ENCODE measurements around the gene SPA17. TPM values are rescaled to one million over a fixed set of nuclear protein-coding genes. Genes with fewer than 3 reads are reported as not detected.

Gene SPA17
- polyA plus RNA-seq, 3 donors: 23.4 to 27.7 (median 25.3) TPM

Other genes with a start within 250 kb of the SPA17 start
- gene OR8B4, start 249.0 kb upstream of the SPA17 start, polyA plus RNA-seq (ENCODE audit: insufficient read length in 3 of 3): not detected
- gene OR8B8, start 228.2 kb upstream of the SPA17 start, polyA plus RNA-seq (ENCODE audit: insufficient read length in 3 of 3): under 1 TPM in 1 of 3 donors, not detected in 2; 0.03 TPM
- gene OR8B12, start 130.2 kb upstream of the SPA17 start, polyA plus RNA-seq (ENCODE audit: insufficient read length in 3 of 3): not detected
- gene OR8A1, start 103.9 kb upstream of the SPA17 start, polyA plus RNA-seq (ENCODE audit: insufficient read length in 3 of 3): under 1 TPM in 2 of 3 donors, not detected in 1; 0.03 TPM
- gene PANX3, start 62.5 kb upstream of the SPA17 start, polyA plus RNA-seq (ENCODE audit: insufficient read length in 3 of 3): not detected
- gene TBRG1, start 51.0 kb upstream of the SPA17 start, polyA plus RNA-seq (ENCODE audit: insufficient read length in 3 of 3): 10 to 100 TPM; 27.0 to 27.2 (median 27.1) TPM
- gene SIAE, start 165 bp upstream of the SPA17 start, polyA plus RNA-seq (ENCODE audit: insufficient read length in 3 of 3): 10 to 100 TPM; 33.1 to 34.5 (median 33.7) TPM
- gene NRGN, start 66.0 kb downstream of the SPA17 start, polyA plus RNA-seq (ENCODE audit: insufficient read length in 3 of 3): 10 to 100 TPM; 12.0 to 24.4 (median 15.3) TPM
- gene VSIG2, start 78.4 kb downstream of the SPA17 start, polyA plus RNA-seq (ENCODE audit: insufficient read length in 3 of 3): 1 to 10 TPM; 4.4 to 7.9 (median 5.8) TPM
- gene ESAM, start 88.4 kb downstream of the SPA17 start, polyA plus RNA-seq (ENCODE audit: insufficient read length in 3 of 3): 10 to 100 TPM; 60.6 to 73.8 (median 68.2) TPM
- gene MSANTD2, start 126.5 kb downstream of the SPA17 start, polyA plus RNA-seq (ENCODE audit: insufficient read length in 3 of 3): 10 to 100 TPM; 24.3 to 25.7 (median 25.1) TPM
- 10 to 100 TPM; 13.5 to 17.4 (median 16.1) TPM for gene ROBO3, start 191.5 kb downstream of the SPA17 start, polyA plus RNA-seq (ENCODE audit: insufficient read length in 3 of 3)
- gene ROBO4, start 224.0 kb downstream of the SPA17 start, polyA plus RNA-seq (ENCODE audit: insufficient read length in 3 of 3): 10 to 100 TPM; 16.0 to 17.2 (median 16.1) TPM
- gene HEPN1, start 245.3 kb downstream of the SPA17 start, polyA plus RNA-seq (ENCODE audit: insufficient read length in 3 of 3): 1 to 10 TPM in 2 of 3 donors, under 1 TPM in 1; 0.96 to 1.8 (median 1.2) TPM